HCT116 (cell line): Measurements from ENCODE around the gene GALNT6. TPM values are rescaled to one million over a fixed set of nuclear protein-coding genes. Genes with fewer than 3 reads are reported as not detected.
A peak's percentile ranks its signal among the peaks of the same experiment; 100 is the strongest.
"Not testable (repeated sequence)": the region's sequence is repeated elsewhere in the genome, so short reads cannot be mapped to it uniquely, and the experiment has no call there.

Experiments
- ATAC-seq: fragments of 200-7000 bp; cut with Tn5 transposase; 2 replicates; pipeline ENCODE4 v1.9.1; 2020; ENCODE audit warnings: mild to moderate bottlenecking, moderate library complexity
- BruUV-seq: library from RNA; stranded (reverse); fragments of 400-500 nt; replicated peaks from 2 replicates; lab custom pipeline; 2021; lab: Mats Ljungman, UMichigan
- CTCF ChIA-PET: fragments of 300-600 bp; sonication (Branson Sonifier 250); formaldehyde crosslinking; loops from one replicate; lab custom pipeline; 2021; ENCODE audit warnings: antibody characterized with exemption; lab: Charles Lee
- POLR2A ChIA-PET: fragments of 300-600, 350-600 bp; sonication (Branson Sonifier 250); formaldehyde crosslinking; loops from one replicate; lab custom pipeline; 2021; ENCODE audit warnings: antibody characterized with exemption; lab: Charles Lee
- RAD21 ChIA-PET, 2 experiments: fragments of 300-600 bp; sonication (Branson Sonifier 250); formaldehyde crosslinking; loops; one replicate each; lab custom pipeline; 2023; ENCODE audit warnings: low total read pairs in 2 of 2; ENCODE audit not compliant: uncharacterized antibody in 2 of 2, unreplicated experiment in 2 of 2, low non-redundant PET in 1 of 2; lab: Charles Lee
- DNase-seq: peaks from one replicate; pipeline ENCODE4 v3.0.0-alpha.2; 2010; ENCODE audit warnings: low read depth, low spot score
- H2AFZ ChIP-seq: fragments of 200-600 bp; shearing (Covaris generic), sonication (generic); 2 replicates; pipeline ENCODE4 v1.6.1; 2017; ENCODE audit warnings: low read depth, mixed run types, mixed read lengths, antibody characterized with exemption, low read length; ENCODE audit not compliant: poor library complexity, severe bottlenecking
- H3K27ac ChIP-seq: 2 replicates; pipeline ENCODE4 v1.5.1; 2012; ENCODE audit warnings: low read depth, low read length
- H3K27me3 ChIP-seq: fragments of 200-600 bp; sonication (generic); 2 replicates; pipeline ENCODE4 v1.6.1; 2016; ENCODE audit warnings: mixed run types, low read length, mixed read lengths; ENCODE audit not compliant: insufficient read depth
- H3K36me3 ChIP-seq, 2 experiments: fragments of 200-500 bp in 1 of 2; fragments of 200-600 bp in 1 of 2; sonication (Bioruptor generic) in 1 of 2; sonication (generic) in 1 of 2; 2 replicates each; pipeline versions ENCODE4 v1.5.1 to v1.6.1; 2014 to 2016; ENCODE audit warnings: low read length in 2 of 2, inconsistent platforms in 1 of 2, mixed read lengths in 1 of 2, mixed run types in 1 of 2; ENCODE audit not compliant: insufficient read depth in 2 of 2, control insufficient read depth in 1 of 2
- H3K4me1 ChIP-seq, 2 experiments: fragments of 200-600 bp in 1 of 2; sonication (generic) in 1 of 2; 2 replicates each; pipeline versions ENCODE4 v1.5.1 to v1.6.1; 2012 to 2017; ENCODE audit warnings: low read length in 2 of 2, inconsistent platforms in 1 of 2, mild to moderate bottlenecking in 1 of 2, mixed read lengths in 1 of 2, mixed run types in 1 of 2, moderate library complexity in 1 of 2; ENCODE audit not compliant: insufficient read depth in 2 of 2, control insufficient read depth in 1 of 2
- H3K4me2 ChIP-seq: fragments of 200-600 bp; sonication (generic); 2 replicates; pipeline ENCODE4 v1.6.1; 2017; ENCODE audit warnings: mixed run types, low read length, mixed read lengths
- H3K4me3 ChIP-seq, 2 experiments: fragments of 200-600 bp in 1 of 2; sonication (generic) in 1 of 2; replicated peaks in 1 of 2; 2 replicates each; pipeline ENCODE4 v1.5.1; 2011 to 2016; ENCODE audit warnings: low read length in 2 of 2, control low read depth in 1 of 2, low read depth in 1 of 2, mild to moderate bottlenecking in 1 of 2, mixed read lengths in 1 of 2, mixed run types in 1 of 2
- H3K79me2 ChIP-seq: fragments of 200-600 bp; sonication (generic); 2 replicates; pipeline ENCODE4 v1.6.1; 2017; ENCODE audit warnings: mild to moderate bottlenecking, mixed run types, low read length, moderate library complexity, mixed read lengths; ENCODE audit not compliant: insufficient read depth
- H3K9ac ChIP-seq: fragments of 200-600 bp; sonication (generic); 2 replicates; pipeline ENCODE4 v1.6.1; 2016; ENCODE audit warnings: low read length, mixed read lengths
- H3K9me2 ChIP-seq: fragments of 200-600 bp; sonication (generic), shearing (Covaris generic); 2 replicates; pipeline ENCODE4 v1.6.1; 2017; ENCODE audit warnings: mixed run types, mild to moderate bottlenecking, moderate library complexity; ENCODE audit not compliant: insufficient read depth
- H3K9me3 ChIP-seq, 2 experiments: fragments of 200-500 bp in 1 of 2; fragments of 200-600 bp in 1 of 2; sonication (Bioruptor generic) in 1 of 2; sonication (generic) in 1 of 2; 2 replicates each; pipeline ENCODE4 v1.6.1; 2014 to 2017; ENCODE audit warnings: low read length in 2 of 2, mixed read lengths in 2 of 2, inconsistent platforms in 1 of 2, low read depth in 1 of 2, mild to moderate bottlenecking in 1 of 2, mixed run types in 1 of 2, moderate library complexity in 1 of 2; ENCODE audit not compliant: control insufficient read depth in 1 of 2, insufficient read depth in 1 of 2
- H4K20me1 ChIP-seq: fragments of 200-600 bp; sonication (generic), shearing (Covaris generic); 2 replicates; pipeline ENCODE4 v1.6.1; 2017; ENCODE audit warnings: mixed run types, mild to moderate bottlenecking, moderate library complexity; ENCODE audit not compliant: insufficient read depth
- CBX3 ChIP-seq: IDR thresholded peaks from 2 replicates; pipeline ENCODE4 v1.6.1; 2012; ENCODE audit warnings: low read depth
- CTCF ChIP-seq, 3 experiments: fragments of 200-600 bp in 1 of 3; sonication (generic) in 1 of 3; IDR thresholded peaks in 2 of 3; conservative IDR thresholded peaks in 1 of 3; 2 replicates each; pipeline ENCODE4 v1.5.1; 2012 to 2017; ENCODE audit warnings: low read depth in 2 of 3, low read length in 2 of 3, antibody characterized with exemption in 1 of 3, borderline replicate concordance in 1 of 3, control low read depth in 1 of 3, mild to moderate bottlenecking in 1 of 3, mixed read lengths in 1 of 3, mixed run types in 1 of 3, moderate library complexity in 1 of 3; ENCODE audit not compliant: insufficient read depth in 1 of 3
- EZH2 ChIP-seq: fragments of 200-600 bp; sonication (generic); IDR thresholded peaks from 2 replicates; pipeline ENCODE4 v1.6.1; 2017; ENCODE audit warnings: antibody characterized with exemption, mixed run types
- POLR2AphosphoS5 ChIP-seq: IDR thresholded peaks from 2 replicates; pipeline ENCODE4 v1.6.1; 2011; ENCODE audit warnings: mild to moderate bottlenecking, low read depth, low read length, moderate library complexity
- RAD21 ChIP-seq: IDR thresholded peaks from 2 replicates; pipeline ENCODE4 v1.6.1; 2012; ENCODE audit warnings: low read depth, mild to moderate bottlenecking
- REST ChIP-seq: IDR thresholded peaks from 2 replicates; pipeline ENCODE4 v1.6.1; 2012; ENCODE audit warnings: low read depth
- SIN3A ChIP-seq: IDR thresholded peaks from 2 replicates; pipeline ENCODE4 v1.6.1; 2012; ENCODE audit warnings: low read depth
- SRF ChIP-seq: IDR thresholded peaks from 2 replicates; pipeline ENCODE4 v1.6.1; 2012; ENCODE audit warnings: low read depth
- TCF7L2 ChIP-seq: IDR thresholded peaks from 2 replicates; pipeline ENCODE4 v1.7.0; 2011; ENCODE audit warnings: borderline replicate concordance, inconsistent platforms; ENCODE audit not compliant: insufficient read depth, insufficient read length; ENCODE audit errors: extremely low read depth
- YY1 ChIP-seq: IDR thresholded peaks from 2 replicates; pipeline ENCODE4 v1.6.1; 2011; ENCODE audit warnings: low read length, low read depth, moderate library complexity, mild to moderate bottlenecking; ENCODE audit not compliant: insufficient replicate concordance; ENCODE audit errors: extremely low read depth
- ZFX ChIP-seq: fragments of 450-650 bp; IDR thresholded peaks from 2 replicates; pipeline ENCODE4 v1.6.1; 2017
- intact Hi-C: fragments of 100-400 bp; cut with micrococcal nuclease; formaldehyde crosslinking; loops from 2 replicates; pipeline ENCODE4 v1.10.0; 2022
- total RNA-seq: library from RNA; stranded (reverse); gene quantifications from one replicate; pipeline ENCODE4 v1.2.1, GENCODE V29; 2021; ENCODE audit not compliant: unreplicated experiment

Gene GALNT6
- total RNA-seq, 1 experiment from 2014 or later: 16.4 TPM

DNA sequence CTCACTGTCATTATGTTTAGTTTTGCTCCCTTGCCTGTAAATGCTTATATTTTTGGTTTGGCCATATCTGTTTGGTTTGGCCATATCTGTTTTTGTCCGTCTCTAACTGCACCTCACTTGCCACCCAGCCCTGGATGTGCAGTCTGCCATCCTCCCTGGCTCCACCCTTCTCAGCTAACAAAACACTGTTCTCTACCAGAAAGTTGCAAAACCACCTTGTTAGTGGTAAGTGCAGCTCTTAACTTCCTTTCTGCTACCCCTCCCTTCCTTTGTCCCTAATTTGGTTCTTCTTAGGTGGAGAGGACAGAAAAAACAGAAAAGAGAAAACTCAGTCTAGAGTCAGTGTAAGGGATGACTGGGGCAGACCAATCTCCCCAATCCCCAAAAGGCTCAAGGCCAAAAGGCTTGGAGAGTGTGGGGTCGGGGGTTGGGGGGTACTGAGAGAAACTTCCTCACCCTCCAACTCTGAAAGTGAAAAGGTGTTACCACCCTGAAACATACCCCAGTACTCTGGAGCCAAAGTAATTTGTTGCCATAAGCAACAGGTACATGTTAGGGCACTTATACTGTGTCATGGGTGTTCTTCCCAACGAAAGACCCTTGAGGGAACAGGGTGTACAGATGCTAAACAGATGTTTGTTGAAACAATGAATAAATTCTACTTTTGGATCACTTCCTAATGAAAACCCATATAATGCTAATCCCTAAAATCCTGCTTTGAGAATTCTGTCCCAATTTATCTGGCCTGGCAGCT is 72.2 kb downstream of the GALNT6 start:
- Histone ChIP-seq H3K79me2 (no peaks in the 10 kb centered on the region), H3K9ac (no peak overlapping the region), H2AFZ (peak overlapping the region; percentile 8), H3K4me3 (no peak overlapping the region), H3K4me2 (no peak overlapping the region), H3K27me3 (no peaks in the 10 kb centered on the region), H3K9me3 (no peaks in the 10 kb centered on the region), H3K36me3 (no peaks in the 10 kb centered on the region), H3K9me2 (no peaks in the 10 kb centered on the region), H3K4me1 (no peaks in the 10 kb centered on the region), H4K20me1 (no peaks in the 10 kb centered on the region), H3K27ac (no peak overlapping the region)
- TF ChIP-seq CBX3 (no peak), REST (no peak), RAD21 (no peak), SRF (no peak), EZH2 (no peak), SIN3A (no peak), TCF7L2 (no peak), CTCF (IDR thresholded peaks at IDR 0.05 in 2 of 3, conservative IDR thresholded peaks at IDR 0.05 in 1 of 3; ENCODE audit: borderline replicate concordance in 1 of 3, insufficient read depth in 1 of 3, low read depth in 2 of 3, low read length in 2 of 3) (no peak), ZFX (no peak), YY1 (no peak), POLR2AphosphoS5 (no peak)
- CTCF ChIA-PET: interaction anchor here (1.6 kb wide), 1 partner anchor 57 kb away, joined by 3 read pairs; no protein-coding TSS in a partner anchor
- no TSS peak for BruUV-seq
- RAD21 ChIA-PET: no interaction called here
- intact Hi-C loops: no loop called here
- ATAC-seq (no peak), DNase-seq (no peak)
- POLR2A ChIA-PET: no interaction called here

DNA sequence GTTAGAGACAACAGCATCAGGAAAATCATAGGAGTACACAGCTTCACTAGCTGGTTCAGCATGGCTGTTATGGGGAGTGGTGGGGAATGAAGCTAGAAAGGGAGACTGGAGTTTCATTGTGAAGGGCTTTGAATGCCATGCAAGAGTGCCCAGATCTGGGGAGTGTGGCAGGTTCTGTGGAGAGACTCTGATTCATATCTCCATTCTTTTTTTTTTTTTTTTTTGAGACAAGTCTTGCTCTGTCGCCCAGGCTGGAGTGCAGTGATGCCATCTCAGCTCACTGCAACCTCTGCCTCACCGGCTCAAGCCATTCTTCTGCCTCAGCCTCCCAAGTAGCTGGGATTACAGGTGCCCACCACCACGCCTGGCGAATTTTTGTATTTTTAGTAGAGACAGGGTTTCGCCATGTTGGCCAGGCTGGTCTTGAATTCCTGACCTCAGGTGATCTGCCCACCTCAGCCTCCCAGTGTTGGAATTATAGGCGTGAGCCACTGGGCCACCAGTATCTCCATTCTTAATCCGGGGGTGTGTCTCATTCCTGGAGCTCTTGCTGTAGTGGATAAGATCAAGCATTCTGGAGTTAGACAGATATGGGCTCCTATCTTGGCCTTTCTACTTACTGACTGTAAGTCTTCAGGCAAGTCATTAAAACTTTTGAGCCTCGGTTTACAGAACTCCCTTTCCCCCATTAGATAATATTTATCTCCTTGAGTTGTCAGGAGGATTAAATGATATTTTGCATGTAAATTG is 73.0 kb downstream of the GALNT6 start:
- POLR2A ChIA-PET, H3K9me3 ChIP-seq, H3K4me3 ChIP-seq, H4K20me1 ChIP-seq, H3K79me2 ChIP-seq, H3K4me2 ChIP-seq, RAD21 ChIA-PET, H3K36me3 ChIP-seq, H3K27ac ChIP-seq, H3K27me3 ChIP-seq, ATAC-seq, intact Hi-C loops, H3K4me1 ChIP-seq, DNase-seq, BruUV-seq, H3K9me2 ChIP-seq, H3K9ac ChIP-seq: not testable (repeated sequence)
- H2AFZ ChIP-seq: peak overlapping the region; percentile 8
- CTCF ChIA-PET: interaction anchor here (1.6 kb wide), 1 partner anchor 56 kb away, joined by 3 read pairs; no protein-coding TSS in a partner anchor
